HG02885 (cell line): ENCODE results near the gene C15orf39.
A peak's percentile ranks its signal among the peaks of the same experiment; 100 is the strongest.
"Not testable (repeated sequence)": the region's sequence is repeated elsewhere in the genome, so short reads cannot be mapped to it uniquely, and the experiment has no call there.

Experiments
- ATAC-seq: cut with Tn5 transposase; IDR thresholded peaks from one replicate; pipeline ENCODE4 v1.9.1; 2021; ENCODE audit warnings: mild to moderate bottlenecking; ENCODE audit not compliant: unreplicated experiment, poor library complexity

Gene C15orf39

GRCh38 chr15:75201616-75202250 is at the start of gene C15orf39:
Gene C15orf39, plus strand, starts transcription at chr15:75201882. Its CDS starts 4,167 bp downstream, at chr15:75206049.
- peak; percentile 54 for ATAC-seq

DNA sequence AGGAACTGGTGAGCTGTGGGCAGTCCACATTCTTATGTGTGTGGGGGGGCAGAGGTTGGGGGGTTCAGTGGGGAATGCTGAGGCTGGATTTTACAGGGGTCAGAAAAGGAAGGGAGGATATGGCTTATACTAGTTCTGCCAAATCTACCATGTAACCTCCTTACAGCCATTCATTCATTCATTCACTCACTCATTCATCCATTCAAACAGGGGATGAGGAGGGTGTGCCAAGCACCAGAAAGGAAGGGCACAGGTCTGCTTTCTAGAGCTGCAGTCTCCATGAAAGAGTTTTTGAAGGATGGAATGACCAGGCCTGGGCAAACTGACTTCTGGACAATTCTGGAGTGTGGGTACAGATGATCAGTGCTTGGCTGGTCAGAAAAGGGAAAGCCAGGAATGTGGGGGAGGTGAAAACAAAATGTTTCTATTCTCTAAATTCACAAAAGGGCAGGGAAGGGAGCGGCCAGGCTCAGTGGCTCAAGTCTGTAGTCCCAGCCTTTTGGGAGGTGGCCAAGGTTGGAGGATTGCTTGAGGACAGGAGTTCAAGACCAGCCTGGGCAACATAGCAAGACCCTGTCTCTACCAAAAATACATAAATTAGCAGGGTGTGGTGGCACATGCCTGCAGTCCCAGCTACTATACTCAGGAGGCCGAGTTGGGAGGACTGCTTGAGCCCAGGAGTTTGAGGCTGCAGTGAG is 49.2 kb upstream of the C15orf39 start:
- ATAC-seq, result no peak

GRCh38 chr15:75153087-75153486 is 48.6 kb upstream of the C15orf39 start:
- ATAC-seq, result no peak

GRCh38 chr15:75153565-75154276 is 48.0 kb upstream of the C15orf39 start:
- no peak for ATAC-seq

DNA sequence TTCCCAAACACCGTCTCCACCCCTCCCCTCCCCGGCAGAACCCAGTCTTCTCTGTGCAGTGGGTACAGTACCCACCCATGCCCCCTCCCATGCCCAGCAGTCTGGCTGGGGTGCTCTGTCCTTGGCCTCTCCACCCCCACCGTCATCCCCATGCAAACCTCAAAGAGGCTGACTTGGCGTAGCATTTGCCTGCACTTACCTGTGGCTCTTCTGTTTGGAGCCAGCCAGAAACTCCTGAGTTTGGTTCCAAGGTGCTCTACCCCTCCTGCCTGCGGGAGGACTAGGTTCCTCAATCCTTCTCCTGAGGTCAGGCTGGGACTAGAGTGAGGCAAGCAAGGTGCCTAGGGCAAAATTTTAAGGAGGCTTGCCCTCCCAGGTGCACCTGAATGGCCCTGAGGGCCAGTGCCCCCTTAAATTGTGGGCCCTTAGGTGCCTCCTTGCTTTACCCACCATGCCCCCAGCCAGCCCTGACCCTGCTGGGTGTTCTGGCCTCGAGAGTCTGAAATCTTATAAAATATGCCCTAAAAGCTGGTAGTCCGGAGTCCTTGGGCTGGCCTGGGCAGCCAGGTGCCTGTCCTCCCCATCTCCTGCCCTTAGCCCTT is 47.1 kb upstream of the C15orf39 start:
- no peak for ATAC-seq

DNA sequence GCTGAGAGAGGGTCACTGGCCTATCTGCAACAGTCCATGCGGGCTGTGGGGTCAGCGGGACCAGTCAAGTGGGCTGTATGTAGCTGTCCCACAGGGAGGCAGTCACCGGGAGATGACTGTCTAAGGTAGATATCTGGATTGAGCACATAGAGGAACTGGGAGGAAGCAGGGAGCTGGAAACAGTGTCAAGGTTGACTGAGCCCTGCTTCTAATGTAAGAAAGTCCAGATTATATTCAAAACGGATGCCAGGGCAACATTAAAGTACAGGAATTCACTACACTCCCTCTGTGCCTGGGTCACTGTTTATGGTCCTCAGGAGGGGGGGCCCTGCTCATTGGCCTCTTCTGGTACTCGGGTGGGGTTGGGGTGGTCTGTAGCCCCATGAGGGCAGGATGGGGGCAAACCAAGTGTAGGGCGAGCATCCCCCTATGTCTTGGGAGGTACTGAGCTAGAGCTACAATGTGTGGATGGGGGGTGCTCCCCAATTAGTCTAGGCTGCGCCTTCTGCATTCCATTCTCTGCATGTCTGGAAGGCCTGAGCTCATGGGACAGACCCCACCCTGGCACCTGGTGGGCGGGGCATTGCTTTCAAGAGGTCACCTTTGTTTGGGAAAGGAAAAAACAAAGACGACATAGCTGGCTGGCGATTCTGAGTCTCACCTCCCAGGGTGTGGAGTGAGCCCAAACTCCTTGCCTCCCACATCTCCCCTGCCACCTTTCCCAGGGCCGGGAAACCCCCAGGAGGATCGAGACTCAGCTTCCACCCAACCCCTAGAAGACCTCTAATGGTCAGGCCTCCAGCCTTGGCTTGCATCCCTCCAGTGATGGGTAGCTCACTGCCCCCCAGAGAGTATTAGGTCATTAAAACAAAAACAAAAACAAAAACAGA is 45.1 kb upstream of the C15orf39 start:
- ATAC-seq, result no peak

DNA sequence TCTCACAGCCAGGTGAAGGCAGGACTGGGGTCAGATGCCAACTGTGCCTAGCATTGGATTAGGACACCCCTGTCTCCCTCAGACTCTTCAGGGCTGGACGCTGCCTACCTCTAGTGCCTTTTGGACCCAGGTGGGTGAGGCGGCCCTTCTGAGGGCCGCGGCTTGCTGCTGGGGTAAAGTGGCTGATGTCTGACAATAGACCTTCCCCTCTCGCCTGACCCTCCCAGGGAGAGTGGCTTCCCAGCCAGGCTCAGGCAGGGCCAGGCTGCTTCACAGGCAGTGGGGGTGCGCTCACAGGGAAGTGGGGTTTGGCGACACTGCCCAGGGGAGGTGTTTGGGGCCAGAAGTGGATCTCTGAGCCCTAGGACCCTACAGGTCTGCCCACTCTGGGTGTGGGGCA is 43.3 kb upstream of the C15orf39 start:
- ATAC-seq, result no peak

- no peak for ATAC-seq
Measured at GRCh38 chr15:75159244-75159643, 42.4 kb upstream of the C15orf39 start.

DNA sequence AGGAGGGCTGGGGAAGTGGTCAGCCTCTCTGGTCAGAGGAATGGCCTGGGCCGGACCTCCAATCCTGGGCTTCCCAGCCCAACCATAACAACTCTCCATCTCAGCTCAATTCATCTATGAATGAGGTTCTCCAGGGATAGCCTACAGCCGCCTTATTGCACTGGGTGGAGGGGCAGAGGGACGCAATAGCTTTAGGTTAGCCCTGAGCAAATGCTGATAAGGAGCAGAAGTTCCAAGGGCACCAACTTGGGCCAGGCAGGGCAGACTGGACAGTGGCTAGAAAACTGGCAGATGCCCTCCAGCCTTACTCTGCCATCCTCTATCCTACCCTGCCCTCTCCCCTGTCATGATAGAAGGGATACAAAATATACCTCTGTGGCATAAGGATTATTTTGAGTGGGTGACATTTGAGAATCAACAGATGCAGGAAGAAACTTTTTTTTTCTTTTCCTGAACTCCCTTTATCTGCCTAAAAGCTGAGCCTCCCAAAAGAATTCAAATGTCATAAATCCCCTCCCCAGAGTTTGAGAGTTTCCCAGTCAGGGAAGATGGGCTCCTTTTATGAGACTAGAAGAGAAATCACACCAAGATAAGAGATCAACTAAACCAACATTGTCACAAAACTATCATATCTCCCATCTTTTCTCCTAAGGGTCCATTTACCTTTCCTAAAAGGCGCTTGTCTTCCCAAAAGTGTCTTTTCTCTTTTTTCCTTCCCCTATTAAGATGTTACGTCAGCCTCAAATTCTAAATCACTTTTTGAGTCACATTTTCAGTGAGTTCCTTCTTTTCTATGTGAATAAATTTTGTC is 40.4 kb upstream of the C15orf39 start:
- ATAC-seq, result no peak

DNA sequence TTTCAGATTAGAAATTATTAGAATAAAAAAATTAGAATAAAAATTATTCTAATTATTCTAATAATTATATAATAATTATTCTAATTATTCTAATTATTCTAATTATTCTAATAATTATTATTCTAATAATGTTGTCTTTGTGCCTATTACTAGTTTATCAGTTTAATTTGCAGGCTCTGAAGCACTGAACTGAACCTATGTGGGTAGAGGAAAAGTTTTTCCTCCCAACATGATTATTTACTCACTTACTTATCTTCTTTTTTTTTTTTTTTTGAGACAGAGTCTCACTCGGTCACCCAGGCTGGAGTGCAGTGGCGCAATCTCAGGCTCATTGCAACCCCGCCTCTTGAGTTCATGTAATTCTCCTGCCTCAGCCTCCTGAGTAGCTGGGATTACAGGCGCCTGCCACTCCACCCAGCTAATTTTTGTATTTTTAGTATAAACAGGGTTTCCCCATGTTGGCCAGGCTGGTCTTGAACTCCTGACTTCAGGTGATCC is 39.7 kb upstream of the C15orf39 start:
- ATAC-seq, result no peak

DNA sequence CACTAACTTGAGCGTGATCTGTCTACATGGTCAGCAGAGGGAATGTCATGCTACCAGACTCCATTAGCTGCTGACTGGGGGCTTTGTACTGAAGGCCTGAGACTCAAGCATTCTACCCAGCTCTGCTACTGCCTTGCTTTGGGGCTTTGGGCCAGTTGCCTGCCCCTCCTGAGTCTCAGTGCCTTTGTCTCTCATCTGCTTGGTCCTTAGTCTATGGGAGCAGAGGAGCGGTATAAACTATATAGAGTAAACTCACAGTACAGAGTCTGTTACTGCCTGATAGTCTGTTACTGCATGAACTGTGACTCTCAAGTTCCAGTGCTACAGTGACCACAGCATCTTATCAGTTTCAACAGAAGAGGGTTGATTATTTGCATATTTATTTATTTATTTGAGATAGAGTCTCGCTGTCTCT is 38.5 kb upstream of the C15orf39 start:
- ATAC-seq, result no peak

GRCh38 chr15:75164625-75165350 is 36.9 kb upstream of the C15orf39 start:
- no peak for ATAC-seq

- not testable (repeated sequence) for ATAC-seq
Measured at GRCh38 chr15:75166489-75167063, 35.1 kb upstream of the C15orf39 start.

- no peak for ATAC-seq
Measured at GRCh38 chr15:75167588-75168350, 33.9 kb upstream of the C15orf39 start.

DNA sequence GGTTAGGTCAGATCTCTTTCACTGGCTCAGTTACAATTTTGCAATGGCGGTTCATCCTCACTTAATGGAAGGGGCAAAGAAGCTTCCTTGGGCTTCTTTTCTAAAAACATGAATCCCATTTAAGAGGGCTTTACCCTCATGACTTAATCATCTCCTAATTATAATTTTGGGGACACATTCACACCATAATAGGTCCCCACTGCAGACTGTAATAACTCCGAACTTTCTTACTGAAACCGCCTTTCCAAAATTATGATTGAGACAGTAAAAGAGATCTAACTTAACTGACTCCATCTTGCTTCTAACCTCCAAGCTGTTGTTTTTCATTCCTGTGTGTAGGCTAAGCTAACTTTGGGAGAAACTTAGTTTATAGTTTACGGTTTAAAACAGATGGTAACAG is 33.3 kb upstream of the C15orf39 start:
- no peak for ATAC-seq

DNA sequence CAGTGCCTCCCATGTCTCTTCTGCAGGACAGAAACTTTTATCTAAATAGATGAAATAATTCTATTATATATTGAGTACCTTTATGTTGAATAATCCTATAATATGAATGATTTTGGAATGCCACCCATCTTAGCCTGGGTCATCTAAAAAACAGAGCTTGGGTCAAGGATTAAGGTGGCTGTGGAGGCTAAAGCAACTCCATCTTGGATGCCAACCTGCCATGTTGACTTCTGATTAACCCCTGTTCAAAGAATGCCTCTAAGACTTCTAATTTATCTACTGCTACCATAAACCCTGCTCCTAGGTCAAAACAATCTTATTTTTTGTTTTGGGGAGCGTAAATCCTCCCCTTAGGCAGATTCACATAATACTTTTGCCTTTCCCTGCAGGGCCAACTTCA is 31.5 kb upstream of the C15orf39 start:
- no peak for ATAC-seq

DNA sequence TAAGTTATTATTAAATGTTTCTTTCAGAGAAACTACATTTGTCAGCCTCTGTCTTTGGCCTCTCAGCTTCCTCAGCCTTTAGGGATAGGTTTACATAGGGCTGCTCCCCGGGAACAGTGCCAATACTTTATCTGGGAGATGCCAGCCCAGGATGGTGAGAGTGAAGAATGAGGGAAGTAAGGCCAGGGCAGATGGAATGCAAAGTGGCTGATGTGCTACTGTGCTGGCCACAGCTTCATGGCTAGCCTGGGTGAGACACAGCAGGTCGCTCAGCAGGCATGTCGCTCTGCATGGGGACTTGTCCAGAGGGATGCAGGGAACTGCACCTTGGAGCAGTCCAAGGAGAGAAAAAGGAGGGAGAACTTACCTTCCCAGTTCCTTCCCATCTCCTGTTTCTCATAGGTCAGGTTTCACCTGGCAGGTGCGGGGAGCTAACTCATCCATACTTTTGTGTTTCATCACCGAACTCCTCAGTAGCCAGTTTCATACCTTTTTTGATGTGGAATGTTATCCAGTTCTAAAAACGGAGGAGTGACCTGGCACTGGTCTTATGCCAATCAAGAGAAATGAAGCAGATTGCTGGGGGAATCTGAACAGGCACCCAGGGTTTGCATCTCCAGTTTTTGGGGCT is 30.9 kb upstream of the C15orf39 start:
- ATAC-seq, result no peak
